VCaP (cell line): ENCODE data around the gene AMER1.

Source experiments
- H3K27ac ChIP-seq: fragments of 450-650 bp; 2 replicates; pipeline ENCODE4 v1.5.1; 2017
- CTCF ChIP-seq: fragments of 450-650 bp; conservative IDR thresholded peaks from 2 replicates; pipeline ENCODE4 v1.5.1; 2017; ENCODE audit warnings: mild to moderate bottlenecking, moderate library complexity

AMER1 gene

GRCh38 chrX:64192040-64192439 lies 13.5 kb downstream of the AMER1 start:
- no peak for TF ChIP-seq CTCF

GRCh38 chrX:64191281-64192010 lies 14.1 kb downstream of the AMER1 start:
- H3K27ac ChIP-seq = no peak overlapping the region
- TF ChIP-seq CTCF = no peak

More at GRCh38 chrX:64192040-64192439, 13.5 kb downstream of the AMER1 start:
- no peak overlapping the region for H3K27ac ChIP-seq

GRCh38 chrX:64190136-64190740 lies 15.3 kb downstream of the AMER1 start:
- no peak for TF ChIP-seq CTCF
- H3K27ac ChIP-seq = no peak overlapping the region

- H3K27ac ChIP-seq = no peak overlapping the region
- TF ChIP-seq CTCF = no peak
These were observed 16.6 kb downstream of the AMER1 start for GRCh38 chrX:64188901-64189300.

GRCh38 chrX:64187762-64188150 lies 17.8 kb downstream of the AMER1 start:
- no peak overlapping the region for H3K27ac ChIP-seq
- no peak for TF ChIP-seq CTCF

- no peak for TF ChIP-seq CTCF
- no peak overlapping the region for H3K27ac ChIP-seq
These were observed 18.3 kb downstream of the AMER1 start for GRCh38 chrX:64186974-64187761.

- TF ChIP-seq CTCF = no peak
- no peak overlapping the region for H3K27ac ChIP-seq
These were observed 21.1 kb downstream of the AMER1 start for GRCh38 chrX:64184396-64184795.
